Hematopoietic multipotent progenitor cell (in vitro differentiated cells): ENCODE data around the gene PPM1H. TPM values are rescaled to one million over a fixed set of nuclear protein-coding genes. Genes with fewer than 3 reads are reported as not detected.
"Not testable (repeated sequence)": the region's sequence is repeated elsewhere in the genome, so short reads cannot be mapped to it uniquely, and the experiment has no call there.

Experiments
- DNase-seq, 3 donors: peaks; one replicate each; pipeline ENCODE4 v3.0.0-alpha.2; 2011 to 2015; ENCODE audit warnings: low read depth in 2 of 3, low spot score in 2 of 3
- total RNA-seq: library from RNA; depleted of rRNA; stranded (reverse); fragments of >200 nt; gene quantifications from one replicate; pipeline ENCODE4 v1.2.3, GENCODE V29; 2012

Gene PPM1H
- total RNA-seq, 1 donor = 15.1 TPM

DNA sequence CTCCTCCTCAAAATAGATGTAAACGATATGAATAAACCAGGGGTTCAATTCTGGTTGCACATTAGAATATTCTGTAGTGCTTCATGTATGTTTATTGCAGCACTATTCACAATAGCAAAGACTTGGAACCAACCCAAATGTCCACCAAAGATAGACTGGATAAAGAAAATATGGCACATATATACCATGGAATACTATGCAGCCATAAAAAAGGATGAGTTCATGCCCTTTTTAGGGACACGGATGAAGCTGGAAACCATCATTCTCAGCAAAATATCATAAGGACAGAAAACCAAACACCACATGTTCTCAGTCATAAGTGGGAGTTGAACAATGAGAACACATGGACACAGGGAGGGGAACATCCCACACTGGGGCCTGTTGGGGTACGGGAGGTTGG, 55.7 kb downstream of the PPM1H start:
- not testable (repeated sequence) for DNase-seq

GRCh38 chr12:62878211-62878610, 56.7 kb downstream of the PPM1H start:
- DNase-seq = no peak

- no peak for DNase-seq
Measured at GRCh38 chr12:62876938-62877548, 57.9 kb downstream of the PPM1H start.

- no peak for DNase-seq
Measured at GRCh38 chr12:62873826-62874448, 61.0 kb downstream of the PPM1H start.

DNA sequence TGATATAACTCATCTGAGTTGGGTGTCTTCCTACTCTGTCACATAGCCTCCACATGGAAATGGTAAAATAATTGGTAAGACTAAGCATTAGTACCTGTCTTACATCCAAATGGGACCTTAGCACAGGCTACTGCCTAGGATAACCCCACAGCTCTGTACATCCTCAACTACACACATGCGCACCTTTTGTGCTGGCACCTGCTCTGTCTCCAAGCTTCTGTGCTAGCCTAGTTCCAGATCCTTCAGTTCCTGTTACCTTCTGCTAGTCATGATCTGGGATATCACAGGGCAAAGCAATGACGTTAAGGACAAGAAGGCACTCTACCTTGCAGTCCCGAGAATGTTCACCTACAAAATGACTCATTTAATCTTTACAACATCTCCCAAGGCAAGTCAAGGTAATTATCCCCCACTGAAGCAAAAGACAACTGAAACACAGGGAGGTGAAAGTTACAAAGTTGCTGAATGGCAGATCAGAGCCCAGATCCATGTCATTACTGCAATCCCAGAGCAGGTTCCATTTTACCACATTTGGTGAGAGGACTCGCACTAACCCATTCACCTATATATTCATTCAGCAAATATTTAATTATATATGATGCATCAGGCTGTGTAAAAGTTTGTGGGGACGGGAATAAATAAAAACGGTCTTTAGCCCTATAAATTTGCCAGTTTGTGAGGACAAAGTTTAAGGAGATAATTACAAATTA, 61.7 kb downstream of the PPM1H start:
- DNase-seq = no peak

- no peak for DNase-seq
Measured at GRCh38 chr12:62868820-62869219, 66.1 kb downstream of the PPM1H start.

DNA sequence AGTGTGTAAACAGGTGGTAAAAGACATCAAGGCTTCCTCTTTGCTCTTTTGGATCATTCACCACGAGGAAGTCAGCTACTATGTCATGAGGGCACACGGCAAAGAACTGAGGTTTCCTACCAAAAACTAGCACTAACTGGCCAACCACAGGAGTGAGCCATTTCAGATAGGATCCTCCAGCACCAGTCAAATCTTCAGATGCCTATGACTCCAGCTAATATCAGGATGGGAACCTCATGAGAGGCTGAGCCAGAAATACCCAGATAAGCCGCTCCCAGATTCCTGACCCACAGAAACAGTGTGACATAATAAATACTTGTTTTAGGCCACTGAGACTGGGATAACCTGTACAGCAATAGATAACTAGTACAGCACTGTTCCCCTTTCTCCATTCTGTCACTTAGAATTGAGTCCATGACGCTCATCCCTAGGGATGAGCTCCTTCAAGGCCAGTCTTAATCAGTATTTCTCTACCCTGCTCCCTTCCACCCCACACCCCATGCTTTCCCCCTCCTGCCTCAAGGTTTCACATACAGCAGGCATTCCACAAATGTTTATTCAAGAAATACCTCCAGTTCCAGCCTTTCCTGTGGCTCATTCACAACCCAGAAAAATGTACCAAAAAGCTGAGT, 68.4 kb downstream of the PPM1H start:
- DNase-seq = peak in 1 of 3 donors; percentile 46

- DNase-seq = no peak
Measured at GRCh38 chr12:62865937-62866336, 69.0 kb downstream of the PPM1H start.

GRCh38 chr12:62865065-62865464, 69.9 kb downstream of the PPM1H start:
- DNase-seq = no peak

GRCh38 chr12:62862259-62862881, 72.6 kb downstream of the PPM1H start:
- DNase-seq = no peak

GRCh38 chr12:62861586-62861985, 73.4 kb downstream of the PPM1H start:
- DNase-seq = no peak

DNA sequence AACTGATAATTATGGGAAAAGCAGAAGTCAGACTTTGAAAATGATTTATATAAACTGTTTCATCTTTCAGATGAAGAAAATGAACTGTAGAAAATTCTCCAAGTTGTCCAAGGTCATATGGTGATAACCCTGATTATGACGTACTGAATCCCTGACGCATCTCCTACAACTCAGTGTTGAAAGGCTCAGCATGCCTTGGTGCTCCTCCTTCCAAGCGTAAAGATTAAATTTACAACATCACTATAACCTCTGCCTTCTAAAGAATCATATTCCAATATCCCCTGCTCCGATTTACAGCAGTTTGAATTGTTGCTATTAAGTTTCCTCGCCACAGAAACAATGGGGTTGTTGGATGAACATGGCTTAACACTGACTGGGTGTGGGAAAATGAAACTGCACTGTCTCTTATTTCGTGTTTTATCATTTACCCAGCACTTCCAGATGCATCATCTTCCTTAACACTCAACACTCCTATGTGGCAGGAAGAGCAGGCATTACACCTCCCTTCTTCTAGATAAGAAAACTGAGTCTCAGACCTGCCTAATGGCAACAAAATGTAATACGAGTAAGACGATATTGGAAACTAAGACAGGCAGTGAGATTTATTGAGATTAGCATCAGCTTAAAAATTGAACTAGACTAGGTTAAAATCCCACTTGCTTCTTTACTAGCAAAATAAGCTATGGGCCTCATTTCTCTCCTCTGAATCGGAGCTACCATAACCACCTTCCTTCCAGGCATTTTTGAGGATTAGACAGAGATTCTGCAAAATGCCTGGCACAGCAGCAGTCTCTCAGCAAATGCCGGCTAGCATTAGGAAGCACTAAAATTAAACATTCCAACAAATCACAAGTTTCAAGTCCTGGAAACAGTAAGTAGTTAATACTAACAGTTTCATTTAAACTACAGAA, 74.2 kb downstream of the PPM1H start:
- DNase-seq = no peak

DNA sequence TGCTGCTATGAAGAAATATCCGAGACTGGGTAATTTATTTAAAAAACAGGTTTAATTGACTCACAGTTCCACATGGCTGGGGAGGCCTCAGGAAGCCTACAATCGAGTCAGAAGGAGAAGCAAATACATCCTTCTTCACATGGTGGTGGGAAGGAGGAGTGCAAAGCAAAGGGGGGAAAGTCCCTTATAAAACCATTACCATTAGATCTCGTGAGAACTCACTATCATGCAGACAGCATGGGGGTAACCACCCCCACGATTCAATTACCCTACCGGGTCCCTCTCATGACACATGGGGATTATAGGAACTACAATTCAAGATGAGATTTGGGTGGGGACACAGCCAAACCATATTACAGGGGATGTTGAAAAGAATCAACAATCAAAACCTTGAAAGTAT, 74.9 kb downstream of the PPM1H start:
- DNase-seq = peak in 1 of 3 donors; percentile 27

DNA sequence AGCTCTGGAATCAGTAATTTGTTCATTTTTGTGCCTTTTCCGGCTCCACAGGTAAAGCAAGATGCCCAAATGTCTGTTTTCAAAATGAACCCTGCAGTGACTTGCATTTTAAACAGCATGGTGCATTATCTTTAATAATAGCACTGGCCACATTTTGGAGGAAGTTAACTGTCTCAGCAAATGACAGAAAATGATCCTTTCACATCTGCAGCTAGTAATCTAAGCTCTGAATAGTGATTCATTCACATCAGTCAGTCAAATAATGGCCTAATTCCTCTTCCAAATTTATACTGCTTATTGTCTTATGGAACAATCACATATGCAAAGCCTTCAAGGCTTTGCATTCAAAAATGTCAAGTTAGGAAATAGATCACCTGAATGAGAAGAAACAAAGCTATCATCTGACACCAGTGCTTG, 75.6 kb downstream of the PPM1H start:
- DNase-seq = peak in 1 of 3 donors; percentile 46

- DNase-seq = no peak
Measured at GRCh38 chr12:62856454-62856853, 78.5 kb downstream of the PPM1H start.

DNA sequence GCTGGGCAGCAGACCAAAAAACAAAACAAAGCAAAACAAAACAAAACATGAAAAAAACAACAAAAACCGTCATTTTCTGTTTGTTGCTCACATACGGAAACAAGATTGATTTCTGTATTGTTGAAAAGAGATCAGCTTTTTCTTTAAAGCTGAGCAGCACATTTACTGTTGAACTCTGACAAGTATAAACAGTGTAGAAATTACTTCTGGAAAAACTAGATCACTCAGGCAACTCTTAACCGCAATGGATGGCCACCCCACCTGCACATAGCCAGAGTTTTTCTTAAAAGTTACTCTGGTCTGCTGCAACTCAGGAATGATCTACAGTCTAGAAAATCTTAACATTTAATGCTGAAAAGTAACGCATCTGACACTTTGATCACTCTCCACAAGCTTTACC, 80.9 kb downstream of the PPM1H start:
- no peak for DNase-seq

GRCh38 chr12:62849398-62849797, 85.6 kb downstream of the PPM1H start:
- DNase-seq = no peak

- DNase-seq = peak in 1 of 3 donors; percentile 24
Measured at GRCh38 chr12:62848418-62848817, 86.5 kb downstream of the PPM1H start.

GRCh38 chr12:62847709-62848108, 87.2 kb downstream of the PPM1H start:
- no peak for DNase-seq

DNA sequence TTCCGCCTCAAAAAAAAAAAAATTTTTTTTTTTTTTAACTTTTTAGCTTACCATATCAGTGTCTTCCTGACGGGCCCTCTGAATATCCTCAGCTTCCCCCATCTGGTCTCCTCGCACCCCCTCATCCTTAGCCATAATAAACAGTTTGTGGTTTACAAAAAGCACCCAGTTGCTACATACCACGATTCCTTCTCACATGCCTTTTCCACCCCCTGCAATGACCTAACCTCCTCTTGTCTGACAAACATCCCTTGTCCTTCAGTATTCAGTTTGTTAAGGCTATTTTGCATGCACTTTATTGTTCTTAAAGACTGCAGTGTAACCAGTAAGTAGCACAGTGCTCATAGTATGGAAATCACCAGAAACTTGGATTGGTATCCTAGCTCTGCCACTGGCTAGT, 88.5 kb downstream of the PPM1H start:
- DNase-seq = peak in 2 of 3 donors; percentile 35 to 82
